ENCODE results near the gene TSPAN18. TPM values are rescaled to one million over a fixed set of nuclear protein-coding genes. Genes with fewer than 3 reads are reported as not detected.

The TSPAN18 gene
- total and polyA plus RNA-seq, 2 of the 4 experiments (the other 2 are of a cell fraction) = 0.36 to 1.1 TPM

DNA sequence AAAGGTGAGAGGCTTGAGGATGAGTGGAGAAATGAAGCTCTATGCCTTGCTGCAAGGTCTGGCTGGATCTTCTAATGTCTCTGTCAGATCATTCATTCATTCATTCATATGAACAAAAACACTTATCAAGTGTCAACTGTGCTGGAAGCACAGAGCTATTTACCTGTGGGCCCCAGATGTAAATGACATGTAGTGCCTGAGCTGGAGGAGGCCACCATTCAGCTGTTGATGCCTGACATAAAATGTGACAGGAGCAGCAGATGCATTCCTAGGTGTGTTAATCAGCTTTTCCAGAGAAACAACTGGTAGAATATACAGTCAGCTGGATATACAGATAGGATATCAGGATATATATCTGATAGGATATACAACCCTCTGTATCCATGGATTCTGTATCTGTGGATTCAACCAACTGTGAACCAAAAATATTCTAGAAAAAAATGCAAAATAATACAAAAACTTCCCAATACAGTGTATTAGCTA is 44.5 kb downstream of the TSPAN18 start:
- in situ Hi-C loops (cut with MboI; ENCODE audit: low sequenced_read_pairs) (no loop called here), dilution Hi-C loops (cut with HindIII; ENCODE audit: low sequenced_read_pairs, unreplicated experiment) (loop anchor here (25.0 kb wide), 1 partner anchor 116 kb away; no protein-coding TSS in a partner anchor), intact Hi-C loops (cut with micrococcal nuclease) (no loop called here)
- Histone ChIP-seq H3K56ac (ENCODE audit: extremely low read depth, insufficient read depth, low read length) (no peak overlapping the region), H2AK5ac (ENCODE audit: low read depth, low read length) (no peak overlapping the region), H4K91ac (ENCODE audit: insufficient read depth, low read depth, low read length) (no peak overlapping the region), H2BK120ac (ENCODE audit: low read depth, low read length) (no peak overlapping the region), H2BK15ac (ENCODE audit: low read depth, low read length) (no peak overlapping the region), H3K4ac (ENCODE audit: low read depth, low read length) (no peak overlapping the region), H3K23ac (ENCODE audit: low read depth, low read length) (no peak overlapping the region), H2BK20ac (ENCODE audit: low read depth, low read length) (no peak overlapping the region), H3K9me1 (ENCODE audit: insufficient read depth, low read length) (0 out of 2 replicates have a peak, but pooled peaks cover 4% of the 10 kb centered on the region), H3K9me3 (ENCODE audit: control insufficient read depth, insufficient read depth, low read length) (no peaks in the 10 kb centered on the region), H3K36me3 (ENCODE audit: control insufficient read depth, insufficient read depth, low read length) (no peaks in the 10 kb centered on the region), H4K20me1 (ENCODE audit: insufficient read depth, low read length) (no peaks in the 10 kb centered on the region), H3K14ac (replicated peaks; ENCODE audit: low read depth, low read length) (no peak overlapping the region), H4K5ac (ENCODE audit: low read depth, low read length) (no peak overlapping the region), H3K4me1 (ENCODE audit: control insufficient read depth, insufficient read depth, low read length) (peaks cover 14% of the 10 kb centered on the region), H3K4me3 (ENCODE audit: insufficient read depth, low read depth, low read length) (no peak overlapping the region), H3K9ac (ENCODE audit: low read depth, low read length) (no peak overlapping the region), H3K4me2 (ENCODE audit: low read depth, low read length) (no peak overlapping the region), H3K18ac (ENCODE audit: low read depth, low read length) (no peak overlapping the region), H3K27me3 (ENCODE audit: control insufficient read depth, insufficient read depth, low read length) (peaks cover 4% of the 10 kb centered on the region; the same call in 1 of the 2 replicates), H2BK5ac (ENCODE audit: low read depth, low read length, poor library complexity, severe bottlenecking) (no peak overlapping the region), H2AFZ (replicated peaks; ENCODE audit: low read length, poor library complexity) (no peak overlapping the region), H3K79me1 (ENCODE audit: low read depth in 1 of 2, low read length in 2 of 2) (no peaks in the 10 kb centered on the region), H4K8ac (ENCODE audit: low read depth in 2 of 2, low read length in 2 of 2) (no peak overlapping the region), H3K27ac (ENCODE audit: insufficient read depth, low read length) (no peak overlapping the region), H2AK9ac (replicated peaks; ENCODE audit: low read depth, low read length, poor library complexity) (no peak overlapping the region)
- POLR2A ChIA-PET (ENCODE audit: unreplicated experiment) = no interaction called here
- no TSS peak for BruUV-seq (replicated peaks)
- ATAC-seq (ENCODE audit: low read depth) = no peak
- CTCF ChIA-PET = no interaction called here
- TF ChIP-seq RAD21 (IDR thresholded peaks at IDR 0.05; ENCODE audit: low read length) (no peak), BHLHE40 (IDR thresholded peaks at IDR 0.05; ENCODE audit: low read depth, low read length) (no peak), CHD1 (IDR thresholded peaks at IDR 0.05; ENCODE audit: low read depth, low read length) (no peak), USF2 (IDR thresholded peaks at IDR 0.05; ENCODE audit: low read depth, low read length) (no peak), MAFK (IDR thresholded peaks at IDR 0.05; ENCODE audit: low read depth, low read length) (no peak), POLR2A (IDR thresholded peaks at IDR 0.05; ENCODE audit: low read depth, low read length) (no peak), SMC3 (IDR thresholded peaks at IDR 0.05; ENCODE audit: low read depth, low read length) (no peak), RFX5 (IDR thresholded peaks at IDR 0.05; ENCODE audit: low read depth, low read length) (no peak), RCOR1 (IDR thresholded peaks at IDR 0.05; ENCODE audit: insufficient replicate concordance, low read length) (no peak), ELK1 (IDR thresholded peaks at IDR 0.05; ENCODE audit: borderline replicate concordance, low read depth, low read length) (no peak), CTCF (conservative IDR thresholded peaks at IDR 0.05; ENCODE audit: low read depth, low read length) (no peak), CEBPB (IDR thresholded peaks at IDR 0.05; ENCODE audit: low read depth, low read length) (no peak), MXI1 (IDR thresholded peaks at IDR 0.05; ENCODE audit: borderline replicate concordance, low read depth, low read length) (no peak), FOS (IDR thresholded peaks at IDR 0.05; ENCODE audit: low read depth, low read length) (no peak), NFE2L2 (IDR thresholded peaks at IDR 0.05; ENCODE audit: low read depth, low read length) (no peak), MAZ (IDR thresholded peaks at IDR 0.05; ENCODE audit: borderline replicate concordance, low read depth, low read length) (no peak)
- DNase-seq = no peak

Measured in IMR-90 (cell line).